Neuronal stem cell (in vitro differentiated cells): Measurements from ENCODE around the gene CFAP61. TPM values are rescaled to one million over a fixed set of nuclear protein-coding genes. Genes with fewer than 3 reads are reported as not detected.

Experiments used
- DNase-seq: peaks from one replicate; pipeline ENCODE4 v3.0.0-alpha.2; 2013; ENCODE audit warnings: low spot score
- H2AFZ ChIP-seq: one replicate; pipeline ENCODE4 v1.6.1; 2013; ENCODE audit warnings: mild to moderate bottlenecking, low read length, inconsistent platforms
- H2AK5ac ChIP-seq: 2 replicates; pipeline ENCODE4 v1.6.1; 2013; ENCODE audit warnings: low read depth, mild to moderate bottlenecking, inconsistent platforms, low read length, moderate library complexity, mixed read lengths
- H2BK120ac ChIP-seq: 2 replicates; pipeline ENCODE4 v1.6.1; 2013; ENCODE audit warnings: low read depth, mild to moderate bottlenecking, inconsistent platforms, low read length, moderate library complexity, mixed read lengths
- H2BK12ac ChIP-seq: one replicate; pipeline ENCODE4 v1.6.1; 2013; ENCODE audit warnings: low read length, inconsistent platforms
- H2BK15ac ChIP-seq: 2 replicates; pipeline ENCODE4 v1.6.1; 2013; ENCODE audit warnings: mild to moderate bottlenecking, low read length, inconsistent platforms, mixed read lengths
- H2BK5ac ChIP-seq: one replicate; pipeline ENCODE4 v1.6.1; 2013; ENCODE audit warnings: inconsistent platforms, mild to moderate bottlenecking, low read length, moderate library complexity
- H3K14ac ChIP-seq: one replicate; pipeline ENCODE4 v1.6.1; 2013; ENCODE audit warnings: low read length, inconsistent platforms
- H3K18ac ChIP-seq: 2 replicates; pipeline ENCODE4 v1.6.1; 2013; ENCODE audit warnings: low read length, inconsistent platforms
- H3K23ac ChIP-seq: 2 replicates; pipeline ENCODE4 v1.6.1; 2013; ENCODE audit warnings: low read depth, mild to moderate bottlenecking, mixed read lengths, low read length, inconsistent platforms; ENCODE audit not compliant: poor library complexity
- H3K27ac ChIP-seq: replicated peaks from 3 replicates; pipeline ENCODE4 v1.5.1; 2013; ENCODE audit warnings: low read length, inconsistent platforms
- H3K27me3 ChIP-seq, 3 experiments: 2 replicates each; pipeline ENCODE4 v1.6.1; 2013; ENCODE audit warnings: low read length in 3 of 3, mild to moderate bottlenecking in 2 of 3, inconsistent platforms in 1 of 3, low read depth in 1 of 3, mixed read lengths in 1 of 3, moderate library complexity in 1 of 3; ENCODE audit not compliant: control insufficient read depth in 3 of 3, insufficient read depth in 3 of 3
- H3K36me3 ChIP-seq, 2 donors: replicated peaks in 1 of 2; 2 replicates each; pipeline ENCODE4 v1.6.1; 2013; ENCODE audit warnings: low read length in 2 of 2; ENCODE audit not compliant: control insufficient read depth in 2 of 2, insufficient read depth in 2 of 2
- H3K4ac ChIP-seq: 2 replicates; pipeline ENCODE4 v1.6.1; 2013; ENCODE audit warnings: inconsistent platforms, mild to moderate bottlenecking, low read length, moderate library complexity
- H3K4me1 ChIP-seq, 2 donors: 1 replicate in 1 of 2; 2 replicates in 1 of 2; pipeline ENCODE4 v1.6.1; 2013; ENCODE audit warnings: low read length in 2 of 2, low read depth in 1 of 2; ENCODE audit not compliant: control insufficient read depth in 2 of 2, insufficient read depth in 1 of 2
- H3K4me2 ChIP-seq: one replicate; pipeline ENCODE4 v1.6.1; 2013; ENCODE audit warnings: mild to moderate bottlenecking, low read length, inconsistent platforms; ENCODE audit not compliant: insufficient read depth, poor library complexity, severe bottlenecking
- H3K4me3 ChIP-seq, 2 donors: 2 replicates each; pipeline ENCODE4 v1.5.1; 2013; ENCODE audit warnings: low read length in 2 of 2, mild to moderate bottlenecking in 2 of 2, inconsistent platforms in 1 of 2, moderate library complexity in 1 of 2
- H3K79me1 ChIP-seq: one replicate; pipeline ENCODE4 v1.6.1; 2013; ENCODE audit warnings: low read depth, mild to moderate bottlenecking, inconsistent platforms, low read length, moderate library complexity
- H3K9ac ChIP-seq: one replicate; pipeline ENCODE4 v1.6.1; 2013; ENCODE audit warnings: mild to moderate bottlenecking, low read depth, low read length, inconsistent platforms; ENCODE audit not compliant: poor library complexity
- H3K9me3 ChIP-seq, 2 donors: replicated peaks in 1 of 2; 2 replicates each; pipeline versions ENCODE3 to v1.6.1; 2013; ENCODE audit warnings: low read length in 2 of 2, mild to moderate bottlenecking in 2 of 2, inconsistent platforms in 1 of 2, low read depth in 1 of 2, mixed read lengths in 1 of 2, moderate library complexity in 1 of 2; ENCODE audit not compliant: control insufficient read depth in 2 of 2, insufficient read depth in 1 of 2
- H4K8ac ChIP-seq: one replicate; pipeline ENCODE4 v1.6.1; 2013; ENCODE audit warnings: low read depth, mild to moderate bottlenecking, inconsistent platforms, low read length, moderate library complexity
- H4K91ac ChIP-seq: one replicate; pipeline ENCODE4 v1.6.1; 2013; ENCODE audit warnings: low read length, low read depth, mild to moderate bottlenecking, inconsistent platforms; ENCODE audit not compliant: poor library complexity
- WGBS, 2 donors: extraction: QIAGEN DNeasy Blood & Tissue Kit; methylation state at CpG; one replicate each; pipeline ENCODE4 v1.1.7; 2013; ENCODE audit warnings: missing lambda C conversion rate in 2 of 2, mixed read lengths in 1 of 2; ENCODE audit not compliant: insufficient read length in 2 of 2, insufficient replicate concordance in 1 of 2; ENCODE audit errors: extremely low coverage in 2 of 2; 5-methylcytosine and 5-hydroxymethylcytosine counted together
- small RNA-seq: library from polyadenylated mRNA; stranded (forward); fragments of <200 nt; extraction: miRNeasy Mini kit (QIAGEN cat#:217004); gene quantifications from one replicate; pipeline ENCODE3, GENCODE V24; 2013; ENCODE audit not compliant: insufficient read depth

CFAP61 gene

GRCh38 chr20:20409331-20409730 is 357.0 kb downstream of the CFAP61 start:
- Histone ChIP-seq H3K9ac (no peak overlapping the region), H3K18ac (no peak overlapping the region), H3K14ac (no peak overlapping the region), H3K27ac (no peak overlapping the region), H3K4me3 (no peak overlapping the region), H2BK15ac (no peak overlapping the region), H4K8ac (no peak overlapping the region), H3K79me1 (no peaks in the 10 kb centered on the region), H3K4me1 (peaks cover 18 to 52% of the 10 kb centered on the region in 2 donors), H2BK120ac (no peak overlapping the region), H3K9me3 (no peaks in the 10 kb centered on the region), H3K36me3 (no peaks in the 10 kb centered on the region), H2AK5ac (no peak overlapping the region), H2AFZ (no peak overlapping the region), H3K23ac (no peak overlapping the region), H4K91ac (no peak overlapping the region), H3K27me3 (peaks cover 0 to 20% (median 0%) of the 10 kb centered on the region in 3 experiments), H3K4me2 (no peak overlapping the region), H2BK12ac (no peak overlapping the region), H2BK5ac (no peak overlapping the region), H3K4ac (no peak overlapping the region)
- WGBS, 2 donors, result no CpG with 5 or more reads among the region's 4 CpGs
- no peak for DNase-seq

Small RNA genes lying within 50 kb of the gene (small RNA-seq; reads per million reads assigned to genes)
- gene RN7SL690P, result not detected
